K562 (cell line): Measurements from ENCODE around the gene ETHE1. TPM values are rescaled to one million over a fixed set of nuclear protein-coding genes. Genes with fewer than 3 reads are reported as not detected.

Experiments
- ATAC-seq: fragments of 200-7000 bp; cut with Tn5 transposase; 3 replicates; pipeline ENCODE4 v1.9.1; 2020; ENCODE audit warnings: moderate library complexity
- BruUV-seq: library from RNA; stranded (reverse); fragments of 400-500 nt; replicated peaks from 2 replicates; lab custom pipeline; 2021; lab: Mats Ljungman, UMichigan
- CTCF ChIA-PET: fragments of 300-600 bp; formaldehyde crosslinking; extraction: SDS; loops from one replicate; lab custom pipeline; 2021; ENCODE audit warnings: low intra/inter-chr PET ratio; lab: Yijun Ruan, JAX
- POLR2A ChIA-PET: fragments of 300-600, 350-650 bp; sonication (Branson Sonifier 250); formaldehyde crosslinking; extraction: SDS; loops from one replicate; lab custom pipeline; 2021; ENCODE audit warnings: antibody characterized with exemption, inconsistent platforms; lab: Yijun Ruan, JAX
- DNase-seq, 4 experiments: peaks; one replicate each; pipeline versions ENCODE4 v3.0.0 to v3.0.0-alpha.2; 2011 to 2018; ENCODE audit warnings: low spot score in 3 of 4, mixed read lengths in 3 of 4; ENCODE audit errors: extremely low read depth in 1 of 4
- FAIRE-seq: peaks from 2 replicates; lab custom pipeline; 2011; peaks lifted over from hg19 to GRCh38; lab: Jason Lieb, UNC
- H2AFZ ChIP-seq: 2 replicates; pipeline ENCODE4 v1.6.0; 2011; ENCODE audit warnings: low read depth, low read length, control low read depth, inconsistent platforms
- H3K27ac ChIP-seq: fragments of 200-600 bp; 3 replicates; pipeline ENCODE4 v1.8.0; 2011; ENCODE audit warnings: low read depth, mild to moderate bottlenecking, control low read depth, inconsistent platforms, low read length, moderate library complexity, mixed read lengths; ENCODE audit errors: extremely low read depth
- H3K27me3 ChIP-seq, 2 experiments: fragments of 300-600 bp in 1 of 2; 2 replicates in 1 of 2; 3 replicates in 1 of 2; pipeline versions ENCODE4 v1.6.0 to v1.8.0; 2011; ENCODE audit warnings: inconsistent platforms in 2 of 2, low read length in 2 of 2, mild to moderate bottlenecking in 1 of 2, mixed read lengths in 1 of 2, moderate library complexity in 1 of 2; ENCODE audit not compliant: control insufficient read depth in 2 of 2, insufficient read depth in 2 of 2
- H3K36me3 ChIP-seq: fragments of 300-600 bp; 3 replicates; pipeline ENCODE4 v1.8.0; 2011; ENCODE audit warnings: mild to moderate bottlenecking, low read length, inconsistent platforms; ENCODE audit not compliant: control insufficient read depth, insufficient read depth
- H3K4me1 ChIP-seq, 2 experiments: fragments of 200-600 bp in 1 of 2; replicated peaks in 1 of 2; 2 replicates in 1 of 2; 3 replicates in 1 of 2; pipeline versions ENCODE4 v1.5.1 to v1.8.0; 2011; ENCODE audit warnings: inconsistent platforms in 2 of 2, low read length in 2 of 2, mild to moderate bottlenecking in 1 of 2, mixed read lengths in 1 of 2, moderate library complexity in 1 of 2; ENCODE audit not compliant: control insufficient read depth in 2 of 2, insufficient read depth in 2 of 2
- H3K4me2 ChIP-seq: 2 replicates; pipeline ENCODE4 v1.6.1; 2011; ENCODE audit warnings: low read length, control low read depth, inconsistent platforms, mixed read lengths; ENCODE audit not compliant: insufficient read depth
- H3K4me3 ChIP-seq: fragments of 200-600 bp; sonication (generic), shearing (Covaris generic); 2 replicates; pipeline ENCODE4 v1.5.1; 2016; ENCODE audit warnings: control low read depth, inconsistent platforms
- H3K79me2 ChIP-seq: fragments of 200-600 bp; 3 replicates; pipeline ENCODE4 v1.8.0; 2011; ENCODE audit warnings: low read length, inconsistent platforms; ENCODE audit not compliant: control insufficient read depth, insufficient read depth
- H3K9ac ChIP-seq, 2 experiments: 2 replicates each; pipeline versions ENCODE4 v1.6.0 to v1.6.1; 2011; ENCODE audit warnings: low read depth in 2 of 2, low read length in 2 of 2, control low read depth in 1 of 2, inconsistent platforms in 1 of 2, mild to moderate bottlenecking in 1 of 2, mixed read lengths in 1 of 2; ENCODE audit not compliant: insufficient read depth in 1 of 2
- H3K9me1 ChIP-seq: one replicate; pipeline ENCODE4 v1.6.0; 2011; ENCODE audit warnings: inconsistent platforms, mild to moderate bottlenecking, low read length, moderate library complexity; ENCODE audit not compliant: control insufficient read depth, insufficient read depth
- H3K9me3 ChIP-seq: replicated peaks from 2 replicates; pipeline ENCODE4 v1.5.1; 2011; ENCODE audit warnings: low read depth, low read length, inconsistent platforms; ENCODE audit not compliant: control insufficient read depth, insufficient read depth
- H4K20me1 ChIP-seq: replicated peaks from 2 replicates; pipeline ENCODE4 v1.6.1; 2011; ENCODE audit warnings: low read length, inconsistent platforms, mixed read lengths; ENCODE audit not compliant: control insufficient read depth, insufficient read depth
- ADNP ChIP-seq: fragments of 200-800 bp; sonication (Bioruptor generic); IDR thresholded peaks from 2 replicates; pipeline ENCODE4 v1.6.1; 2016; ENCODE audit warnings: missing genetic modification characterization, missing compliant biosample characterization
- CBFA2T2 ChIP-seq: fragments of 450-650 bp; conservative IDR thresholded peaks from 2 replicates; pipeline ENCODE4 v1.6.1; 2017; ENCODE audit warnings: mild to moderate bottlenecking
- CBFA2T3 ChIP-seq: fragments of 450-650 bp; IDR thresholded peaks from 2 replicates; pipeline ENCODE4 v1.6.1; 2017
- CBX3 ChIP-seq, 2 experiments: IDR thresholded peaks; 1 replicate in 1 of 2; 2 replicates in 1 of 2; pipeline ENCODE4 v1.6.1; 2012; ENCODE audit warnings: inconsistent platforms in 2 of 2, low read length in 2 of 2, borderline replicate concordance in 1 of 2, control low read depth in 1 of 2
- CXXC5 ChIP-seq: fragments of 250-450 bp; sonication (Bioruptor Pico); IDR thresholded peaks from 2 replicates; pipeline ENCODE4 v1.8.0; 2022; ENCODE audit warnings: inconsistent platforms, mild to moderate bottlenecking, moderate library complexity
- FOSL1 ChIP-seq: fragments of 200-800 bp; sonication (Bioruptor generic); conservative IDR thresholded peaks from 2 replicates; pipeline ENCODE4 v1.6.1; 2016; ENCODE audit warnings: missing genetic modification characterization, missing compliant biosample characterization
- FOXA3 ChIP-seq, 2 experiments: fragments of 450-650 bp in 1 of 2; sonication (generic) in 1 of 2; formaldehyde crosslinking; IDR thresholded peaks in 1 of 2; conservative IDR thresholded peaks in 1 of 2; 2 replicates each; pipeline versions ENCODE4 v1.4.0 to v1.8.0; 2020 to 2022; ENCODE audit warnings: mild to moderate bottlenecking in 2 of 2, missing genetic modification reagents in 1 of 2
- HCFC1 ChIP-seq: IDR thresholded peaks from 2 replicates; pipeline ENCODE4 v1.6.1; 2012; ENCODE audit warnings: low read depth, low read length, improper control_type of control experiment
- PHF20 ChIP-seq: fragments of 450-650 bp; IDR thresholded peaks from 2 replicates; pipeline ENCODE4 v1.6.1; 2018; ENCODE audit not compliant: partially characterized antibody
- POLR2H ChIP-seq: IDR thresholded peaks from 2 replicates; pipeline ENCODE4 v1.6.1; 2016; ENCODE audit warnings: missing genetic modification characterization, low read depth, mild to moderate bottlenecking, control low read depth, missing compliant biosample characterization, moderate library complexity
- SAP30 ChIP-seq: fragments of 200-600 bp; sonication (generic); IDR thresholded peaks from 2 replicates; pipeline ENCODE4 v1.6.1; 2012; ENCODE audit warnings: borderline replicate concordance, low read depth, mild to moderate bottlenecking, moderate library complexity, low read length, control low read depth, inconsistent platforms; ENCODE audit not compliant: insufficient read depth, poor library complexity, severe bottlenecking
- SMARCB1 ChIP-seq: IDR thresholded peaks from 2 replicates; pipeline ENCODE4 v1.6.1; 2011; ENCODE audit warnings: improper control_type of control experiment, low read depth; ENCODE audit not compliant: insufficient read length
- SRF ChIP-seq, 2 experiments: fragments of 250-450, 450-650 bp in 1 of 2; sonication (Bioruptor Pico) in 1 of 2; sonication (generic) in 1 of 2; formaldehyde crosslinking; IDR thresholded peaks; 2 replicates each; pipeline versions ENCODE4 v1.5.0 to v1.5.1; 2020 to 2022; ENCODE audit warnings: mild to moderate bottlenecking in 1 of 2, missing genetic modification reagents in 1 of 2
- THAP7 ChIP-seq: fragments of 250-450 bp; sonication (Bioruptor Pico); IDR thresholded peaks from 2 replicates; pipeline ENCODE4 v1.5.0; 2021
- XRCC5 ChIP-seq: fragments of 200-400 bp; formaldehyde crosslinking; IDR thresholded peaks from 2 replicates; pipeline ENCODE4 v1.6.1; 2017; ENCODE audit warnings: low read depth, mild to moderate bottlenecking, low read length
- ZBTB34 ChIP-seq: fragments of 250-450 bp; sonication (Bioruptor Pico); IDR thresholded peaks from 2 replicates; pipeline ENCODE4 v1.8.0; 2021; ENCODE audit warnings: mild to moderate bottlenecking, moderate library complexity
- ZBTB8A ChIP-seq: fragments of 450-650 bp; IDR thresholded peaks from 2 replicates; pipeline ENCODE4 v1.6.1; 2018; ENCODE audit warnings: mild to moderate bottlenecking, moderate library complexity; ENCODE audit not compliant: partially characterized antibody
- ZNF253 ChIP-seq: fragments of 250-450 bp; sonication (Bioruptor Pico); conservative IDR thresholded peaks from 2 replicates; pipeline ENCODE4 v1.6.1; 2021; ENCODE audit warnings: mild to moderate bottlenecking
- ZNF324 ChIP-seq: fragments of 250-450 bp; sonication (Bioruptor Pico); IDR thresholded peaks from 2 replicates; pipeline ENCODE4 v1.4.0; 2020; ENCODE audit warnings: mild to moderate bottlenecking
- WGBS: fragments of 100-300 bp; shearing (Covaris generic); methylation state at CpG from one replicate; pipeline ENCODE4 v1.1.6; 2016; ENCODE audit warnings: low coverage, mixed read lengths; ENCODE audit not compliant: insufficient coverage; ENCODE audit errors: missing lambda C conversion rate; 5-methylcytosine and 5-hydroxymethylcytosine counted together
- in situ Hi-C: fragments of 300-500 bp; cut with MboI; formaldehyde crosslinking; loops from 4 replicates; pipeline ENCODE4 v1.15.0; 2018; ENCODE audit warnings: inconsistent platforms, mixed read lengths
- intact Hi-C: fragments of 100-400 bp; cut with micrococcal nuclease; formaldehyde crosslinking; loops from 2 replicates; pipeline ENCODE4 v1.14.2; 2022
- polyA plus RNA-seq, 8 experiments: library from polyadenylated mRNA; depleted of rRNA in 4 of 8; stranded (reverse) in 5 of 8; unstranded in 3 of 8; fragments of >200 nt; fragmentation: Nextera tagmentation in 2 of 8; fragmentation: Illumina TruSeq in 1 of 8; extraction: Ambion mirVana in 2 of 8; extraction: Trizol in 1 of 8; gene quantifications; 2 replicates each; pipeline versions ENCODE4 v1.2.1 to v1.2.3, GENCODE V29; 2011 to 2014; ENCODE audit warnings: inconsistent platforms in 1 of 8, missing spikeins in 1 of 8
- total RNA-seq, 7 experiments: library from RNA; depleted of rRNA in 6 of 7; stranded (reverse); fragments of >200 nt in 6 of 7; fragmentation: Illumina TruSeq in 2 of 7; extraction: Trizol in 2 of 7; gene quantifications; 2 replicates each; pipeline versions ENCODE4 v1.2.1 to v1.2.3, GENCODE V29; 2011 to 2021; ENCODE audit warnings: low replicate concordance in 1 of 7

ETHE1 gene
- total and polyA plus RNA-seq, 9 of the 15 experiments (the other 6 are each of a cell fraction or from before 2014, with no cell fraction given) = 2.9 to 21.0 (median 10.2) TPM

- POLR2A ChIA-PET = interaction anchor here (3.6 kb wide), 1 partner anchor 10 kb away, joined by 19 read pairs; no protein-coding TSS in a partner anchor
- TF ChIP-seq THAP7 (CRISPR knock-in tag) = no peak
- TF ChIP-seq ZBTB8A = no peak
- TF ChIP-seq FOXA3 (CRISPR knock-in tag; conservative IDR thresholded peaks at IDR 0.05 in 1 of 2, IDR thresholded peaks at IDR 0.05 in 1 of 2) = no peak
- peak; percentile 39 for TF ChIP-seq PHF20
- no peak for TF ChIP-seq ZNF324 (CRISPR knock-in tag)
- no peak for TF ChIP-seq HCFC1
- TF ChIP-seq SAP30 = no peak
- TF ChIP-seq POLR2H (tag) = no peak
- TF ChIP-seq SMARCB1 = no peak
- TF ChIP-seq CBFA2T2 = peak; percentile 13; the same call in 1 of the 2 replicates
- no peak for TF ChIP-seq CXXC5 (CRISPR knock-in tag)
- no peak for TF ChIP-seq FOSL1
- TF ChIP-seq SRF (CRISPR knock-in tag; IDR thresholded peaks at IDR 0.05) = no peak
- no peak for TF ChIP-seq ZBTB34 (CRISPR knock-in tag)
- peak; percentile 90 for TF ChIP-seq ADNP
- TF ChIP-seq CBFA2T3 = peak; percentile 62
- peak in 1 of 2 experiments; percentile 66; a peak in 1 of 3 replicates for TF ChIP-seq CBX3 (IDR thresholded peaks at IDR 0.05; ENCODE audit: borderline replicate concordance in 1 of 2, low read length in 2 of 2)
- no peak for TF ChIP-seq XRCC5
- TF ChIP-seq ZNF253 = no peak
Measured at GRCh38 chr19:43561139-43561970, 34.4 kb upstream of the ETHE1 start.

More at GRCh38 chr19:43561139-43561970, 34.4 kb upstream of the ETHE1 start:
- DNase-seq (no peak), ATAC-seq (peak; percentile 21; the same call in 1 of the 3 replicates), FAIRE-seq (no peak)
- H3K27ac ChIP-seq = peak overlapping the region; percentile 18; the same call in 1 of the 3 replicates
- intact Hi-C loops = no loop called here
- no peaks in the 10 kb centered on the region for H3K9me1 ChIP-seq
- H3K36me3 ChIP-seq = peaks cover 45% of the 10 kb centered on the region; the same call in 2 of the 3 replicates
- in situ Hi-C loops = no loop called here
- H3K9ac ChIP-seq = no peak overlapping the region
- peaks cover 3 to 4% of the 10 kb centered on the region in 2 experiments; a peak in 4 of 5 replicates for H3K4me1 ChIP-seq
- H4K20me1 ChIP-seq = no peaks in the 10 kb centered on the region; the same call in 1 of the 2 replicates
- CTCF ChIA-PET = no interaction called here
- H2AFZ ChIP-seq = no peak overlapping the region
- no peaks in the 10 kb centered on the region for H3K79me2 ChIP-seq
- H3K27me3 ChIP-seq = no peaks in the 10 kb centered on the region
- no TSS peak for BruUV-seq
- no peaks in the 10 kb centered on the region for H3K9me3 ChIP-seq
- H3K4me3 ChIP-seq = no peak overlapping the region
- WGBS = 81% methylated on average over 12 of the region's 12 CpGs
- no peak overlapping the region for H3K4me2 ChIP-seq
